ENCODE results near the gene GLRA1. TPM values are rescaled to one million over a fixed set of nuclear protein-coding genes. Genes with fewer than 3 reads are reported as not detected.

Gene GLRA1
- total RNA-seq, 1 donor from 2014 or later: not detected

DNA sequence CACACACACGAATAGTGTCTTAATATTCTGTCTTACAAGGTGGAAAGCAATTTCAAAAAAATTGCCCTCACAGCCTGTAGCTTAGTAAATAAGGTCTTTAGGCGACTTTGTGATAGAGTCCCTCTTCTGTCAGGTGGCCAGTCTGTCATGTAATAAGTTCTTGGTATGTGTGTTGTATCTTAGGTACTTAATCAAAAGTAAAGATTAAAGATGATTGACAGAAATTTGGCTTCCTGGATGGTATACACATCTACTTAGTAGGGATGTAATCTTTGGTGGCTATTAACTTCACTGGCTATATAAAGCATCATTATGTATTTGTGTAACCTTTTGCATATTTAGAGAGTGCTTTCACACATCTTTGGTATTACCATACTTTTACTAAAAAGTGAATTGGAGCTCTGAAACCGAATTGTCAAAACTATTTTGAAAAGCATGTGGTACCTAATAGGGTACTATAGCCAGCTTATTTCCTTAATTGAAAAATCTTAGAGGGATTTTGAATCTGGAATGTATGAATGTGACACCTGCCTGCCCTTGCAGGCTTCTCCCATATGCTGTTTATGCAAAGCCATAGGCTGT lies 149.5 kb downstream of the GLRA1 start:
- no peak for DNase-seq (ENCODE audit: low read depth in 2 of 2)

DNA sequence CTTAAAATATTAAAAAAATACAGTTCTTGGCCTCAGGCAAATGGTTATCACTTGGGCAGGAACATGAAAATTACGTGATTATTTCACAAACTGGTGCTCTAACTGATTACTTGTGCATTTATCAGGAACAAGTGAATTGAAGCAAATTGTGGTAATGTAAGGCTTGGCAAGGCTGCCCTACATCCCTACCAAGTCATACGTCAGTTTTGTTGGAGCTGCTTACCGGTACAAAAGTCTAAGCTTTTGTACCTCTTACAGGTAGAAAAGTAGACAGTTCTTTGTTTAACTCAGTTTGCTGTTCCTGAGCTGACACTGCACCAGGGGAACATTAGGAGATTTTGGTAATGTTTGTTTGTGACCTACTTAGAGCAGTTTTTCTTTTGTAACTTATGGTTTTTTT lies 150.7 kb downstream of the GLRA1 start:
- DNase-seq (ENCODE audit: low read depth in 2 of 2): peak; percentile 10 to 13

DNA sequence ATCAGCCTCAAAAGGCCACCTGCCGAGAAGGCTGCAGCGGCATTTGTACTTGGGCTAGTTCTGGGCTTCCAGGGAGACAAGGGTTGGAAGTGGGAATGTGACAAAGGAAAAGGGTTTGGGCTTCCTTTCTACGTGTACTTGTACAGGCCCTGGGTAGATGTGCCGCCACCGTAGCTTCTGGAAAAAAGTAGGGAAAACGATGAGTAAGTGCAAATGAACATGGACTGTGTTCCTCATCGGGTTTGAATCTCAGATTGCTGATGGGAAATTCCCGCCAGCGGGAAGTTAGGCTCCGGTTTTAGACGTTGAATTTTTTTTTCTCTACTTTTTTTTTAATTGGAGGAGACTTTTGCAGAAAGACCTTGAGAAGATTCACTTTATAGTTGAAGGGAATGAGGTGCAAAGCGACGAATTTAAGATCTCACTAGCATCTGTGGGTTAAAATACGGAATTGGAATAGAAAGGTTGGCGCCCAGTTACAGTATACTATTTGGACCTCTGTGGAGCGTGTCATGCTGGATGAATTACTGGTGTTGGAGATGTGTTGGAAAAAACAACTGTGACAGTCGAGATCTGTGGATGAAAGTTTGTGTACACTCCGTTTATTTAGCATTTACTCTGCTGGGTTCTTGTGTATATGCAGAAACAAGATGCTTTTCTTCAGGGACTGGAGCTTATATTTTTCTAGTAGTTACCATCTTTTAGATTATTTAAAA lies 151.6 kb downstream of the GLRA1 start:
- peak; percentile 43 to 56 for DNase-seq (ENCODE audit: low read depth in 2 of 2)

Other genes with a start within 250 kb of the GLRA1 start
- gene SPARC, start 237.9 kb downstream of the GLRA1 start, total RNA-seq: 92.5 and 367 TPM in 2 replicates
- 57.8 and 64.1 TPM in 2 replicates for gene ATOX1, start 166.2 kb downstream of the GLRA1 start, total RNA-seq
- 99.2 and 158 TPM in 2 replicates for gene G3BP1, start 152.9 kb downstream of the GLRA1 start, total RNA-seq